Parathyroid adenoma (tissue), 2 donors: Measurements from ENCODE around the gene C2orf42.
A peak's percentile ranks its signal among the peaks of the same experiment; 100 is the strongest.

ENCODE experiments used
- H2AFZ ChIP-seq: fragments of 300-600 bp; sonication (generic); one replicate; pipeline ENCODE4 v1.7.0; 2017; ENCODE audit warnings: antibody characterized with exemption, mild to moderate bottlenecking
- H3K27ac ChIP-seq: fragments of 300-600 bp; sonication (generic); one replicate; pipeline ENCODE4 v1.7.0; 2017
- H3K27me3 ChIP-seq: fragments of 300-600 bp; sonication (generic); one replicate; pipeline ENCODE4 v1.7.0; 2017; ENCODE audit warnings: low read length; ENCODE audit not compliant: control insufficient read depth, insufficient read depth
- H3K36me3 ChIP-seq: fragments of 300-600 bp; sonication (generic); one replicate; pipeline ENCODE4 v1.7.0; 2017; ENCODE audit warnings: low read length; ENCODE audit not compliant: control insufficient read depth, insufficient read depth
- H3K4me1 ChIP-seq: fragments of 300-600 bp; sonication (generic); one replicate; pipeline ENCODE4 v1.7.0; 2017; ENCODE audit warnings: control low read depth
- H3K4me2 ChIP-seq: fragments of 300-600 bp; sonication (generic); one replicate; pipeline ENCODE4 v1.7.0; 2017; ENCODE audit warnings: low read length
- H3K4me3 ChIP-seq: fragments of 300-600 bp; sonication (generic); one replicate; pipeline ENCODE4 v1.7.0; 2017; ENCODE audit warnings: low read depth, low read length
- H3K79me2 ChIP-seq: fragments of 300-600 bp; sonication (generic); one replicate; pipeline ENCODE4 v1.7.0; 2017; ENCODE audit warnings: control low read depth
- H3K9ac ChIP-seq: fragments of 300-600 bp; sonication (generic); one replicate; pipeline ENCODE4 v1.7.0; 2017; ENCODE audit warnings: mild to moderate bottlenecking
- H3K9me3 ChIP-seq: fragments of 300-600 bp; sonication (generic); one replicate; pipeline ENCODE4 v1.7.0; 2017; ENCODE audit warnings: low read length; ENCODE audit not compliant: control insufficient read depth
- TF ChIP-seq, protein P1 (sequence below): fragments of 300-600 bp; sonication (generic); IDR thresholded peaks from one replicate; pipeline ENCODE4 v1.7.0; 2017; ENCODE audit warnings: antibody characterized with exemption, mild to moderate bottlenecking
- donor health status: primary hyperparathyroidism.

The C2orf42 gene

DNA sequence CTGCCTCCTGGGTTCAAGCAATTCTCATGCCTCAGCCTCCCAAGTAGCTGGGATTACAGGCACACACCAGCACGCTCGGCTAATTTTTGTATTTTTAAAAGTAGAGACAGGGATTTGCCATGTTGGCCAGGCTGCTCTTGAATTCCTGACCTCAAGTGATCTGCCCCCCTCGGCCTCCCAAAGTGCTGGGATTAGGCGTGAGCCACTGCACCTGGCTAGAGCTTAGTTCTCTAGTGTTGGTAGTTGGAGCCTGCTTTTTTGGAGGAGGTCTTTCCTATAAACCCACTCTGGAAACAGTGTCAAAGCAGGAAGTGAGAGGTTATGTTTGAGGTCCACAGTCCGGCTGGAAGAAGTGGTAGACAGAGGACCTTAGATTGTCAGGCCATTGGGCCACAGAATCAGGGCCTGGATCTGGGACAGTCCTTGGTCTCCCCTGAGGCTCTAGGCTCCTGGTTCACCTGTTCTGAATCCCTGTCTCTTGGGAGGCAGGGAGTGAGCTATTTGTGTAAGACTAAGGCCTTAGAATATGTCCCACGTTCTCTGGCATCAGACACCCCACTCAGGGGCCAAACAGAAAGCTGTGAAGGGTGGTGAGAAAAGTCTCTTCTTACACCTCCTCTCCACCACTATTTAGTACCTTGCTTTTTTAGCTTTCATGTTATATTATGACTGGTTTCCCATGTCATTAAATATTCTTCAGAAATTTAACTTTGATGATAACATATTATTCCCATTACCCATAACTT is 69.0 kb downstream of the C2orf42 start:
- H3K4me3 ChIP-seq, result no peak overlapping the region
- TF ChIP-seq, protein P1, sequence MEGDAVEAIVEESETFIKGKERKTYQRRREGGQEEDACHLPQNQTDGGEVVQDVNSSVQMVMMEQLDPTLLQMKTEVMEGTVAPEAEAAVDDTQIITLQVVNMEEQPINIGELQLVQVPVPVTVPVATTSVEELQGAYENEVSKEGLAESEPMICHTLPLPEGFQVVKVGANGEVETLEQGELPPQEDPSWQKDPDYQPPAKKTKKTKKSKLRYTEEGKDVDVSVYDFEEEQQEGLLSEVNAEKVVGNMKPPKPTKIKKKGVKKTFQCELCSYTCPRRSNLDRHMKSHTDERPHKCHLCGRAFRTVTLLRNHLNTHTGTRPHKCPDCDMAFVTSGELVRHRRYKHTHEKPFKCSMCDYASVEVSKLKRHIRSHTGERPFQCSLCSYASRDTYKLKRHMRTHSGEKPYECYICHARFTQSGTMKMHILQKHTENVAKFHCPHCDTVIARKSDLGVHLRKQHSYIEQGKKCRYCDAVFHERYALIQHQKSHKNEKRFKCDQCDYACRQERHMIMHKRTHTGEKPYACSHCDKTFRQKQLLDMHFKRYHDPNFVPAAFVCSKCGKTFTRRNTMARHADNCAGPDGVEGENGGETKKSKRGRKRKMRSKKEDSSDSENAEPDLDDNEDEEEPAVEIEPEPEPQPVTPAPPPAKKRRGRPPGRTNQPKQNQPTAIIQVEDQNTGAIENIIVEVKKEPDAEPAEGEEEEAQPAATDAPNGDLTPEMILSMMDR, result no peak
- peak overlapping the region; percentile 63 for H2AFZ ChIP-seq
- H3K4me1 ChIP-seq, result peaks cover 12% of the 10 kb centered on the region
- H3K36me3 ChIP-seq, result no peaks in the 10 kb centered on the region
- peak overlapping the region; percentile 26 for H3K27ac ChIP-seq
- H3K79me2 ChIP-seq, result no peaks in the 10 kb centered on the region
- H3K9ac ChIP-seq, result no peak overlapping the region
- no peaks in the 10 kb centered on the region for H3K27me3 ChIP-seq
- H3K4me2 ChIP-seq, result no peak overlapping the region
- H3K9me3 ChIP-seq, result no peaks in the 10 kb centered on the region

DNA sequence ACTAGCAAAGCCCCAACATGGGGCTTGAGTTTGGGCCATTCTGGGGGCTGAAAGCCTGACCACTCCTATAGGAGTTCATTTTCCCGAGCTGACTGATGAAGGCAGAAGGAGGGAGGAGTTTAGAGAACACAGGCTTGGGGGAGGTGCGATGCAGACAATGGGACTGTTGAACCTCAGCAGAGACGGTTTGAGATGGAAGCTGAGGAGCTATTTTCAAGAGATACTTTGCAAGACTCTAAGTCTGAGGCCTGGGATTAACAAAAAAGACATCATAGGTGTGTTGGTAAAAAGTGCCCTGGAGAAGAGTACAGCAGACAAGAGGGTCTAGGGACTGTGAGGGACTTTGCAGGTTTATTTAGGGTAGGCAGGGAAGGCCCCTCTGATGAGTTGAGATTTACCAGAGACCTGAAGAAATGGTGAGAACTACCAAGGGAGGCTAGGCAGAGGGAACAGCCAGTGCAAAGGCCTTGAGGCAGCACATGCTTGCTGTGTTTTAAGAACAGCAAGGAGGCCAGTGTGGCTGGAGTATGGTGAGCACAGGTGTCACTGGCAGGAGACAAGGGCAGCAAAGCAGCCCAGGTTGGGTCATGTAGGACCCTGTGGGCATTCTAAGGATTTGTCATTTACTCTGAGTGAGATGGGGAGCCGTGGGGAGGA is 71.9 kb downstream of the C2orf42 start:
- Histone ChIP-seq H3K27ac (no peak overlapping the region), H3K4me1 (peaks cover 19% of the 10 kb centered on the region)

DNA sequence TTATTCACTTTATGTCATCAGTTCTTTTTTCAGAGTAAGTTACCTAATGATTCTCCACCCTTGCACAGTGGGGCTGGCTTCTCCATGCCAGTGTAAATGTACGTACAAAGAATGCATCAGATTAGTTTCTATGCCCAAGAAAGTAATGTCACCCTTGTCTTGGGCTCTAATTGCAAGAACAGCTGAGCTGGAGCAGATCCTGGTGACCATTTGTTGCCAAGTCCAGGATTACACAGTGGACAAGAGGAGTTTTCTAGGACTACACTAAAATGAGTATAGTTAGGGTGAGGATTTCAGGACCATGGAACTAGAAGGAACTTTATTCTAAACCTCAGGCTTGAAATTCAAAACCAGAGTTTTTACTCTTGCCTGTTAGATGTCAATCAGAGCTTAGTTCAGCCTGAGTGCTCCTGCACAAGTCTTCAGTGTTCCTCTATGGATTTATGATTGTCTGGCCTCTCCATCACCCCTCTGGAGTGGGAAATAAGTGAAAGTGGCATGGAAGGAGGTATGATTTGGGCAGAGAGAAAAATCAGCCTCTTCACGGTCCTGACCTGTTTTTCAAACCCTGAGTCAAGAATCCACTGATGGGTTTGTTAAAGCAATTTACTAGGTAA is 73.8 kb downstream of the C2orf42 start:
- Histone ChIP-seq H3K79me2 (no peaks in the 10 kb centered on the region), H3K9me3 (no peaks in the 10 kb centered on the region), H3K27ac (no peak overlapping the region), H3K4me1 (peaks cover 11% of the 10 kb centered on the region), H3K9ac (no peak overlapping the region), H3K4me2 (no peak overlapping the region), H3K36me3 (no peaks in the 10 kb centered on the region), H2AFZ (peak overlapping the region; percentile 39), H3K27me3 (no peaks in the 10 kb centered on the region), H3K4me3 (no peak overlapping the region)
- TF ChIP-seq, protein P1, result no peak

More for the DNA sequence above, 71.9 kb downstream of the C2orf42 start:
- TF ChIP-seq, protein P1, result no peak
- no peak overlapping the region for H3K4me2 ChIP-seq
- no peak overlapping the region for H3K4me3 ChIP-seq
- peak overlapping the region; percentile 18 for H2AFZ ChIP-seq
- no peaks in the 10 kb centered on the region for H3K79me2 ChIP-seq
- H3K9ac ChIP-seq, result no peak overlapping the region
- no peaks in the 10 kb centered on the region for H3K27me3 ChIP-seq
- H3K36me3 ChIP-seq, result no peaks in the 10 kb centered on the region
- H3K9me3 ChIP-seq, result no peaks in the 10 kb centered on the region

DNA sequence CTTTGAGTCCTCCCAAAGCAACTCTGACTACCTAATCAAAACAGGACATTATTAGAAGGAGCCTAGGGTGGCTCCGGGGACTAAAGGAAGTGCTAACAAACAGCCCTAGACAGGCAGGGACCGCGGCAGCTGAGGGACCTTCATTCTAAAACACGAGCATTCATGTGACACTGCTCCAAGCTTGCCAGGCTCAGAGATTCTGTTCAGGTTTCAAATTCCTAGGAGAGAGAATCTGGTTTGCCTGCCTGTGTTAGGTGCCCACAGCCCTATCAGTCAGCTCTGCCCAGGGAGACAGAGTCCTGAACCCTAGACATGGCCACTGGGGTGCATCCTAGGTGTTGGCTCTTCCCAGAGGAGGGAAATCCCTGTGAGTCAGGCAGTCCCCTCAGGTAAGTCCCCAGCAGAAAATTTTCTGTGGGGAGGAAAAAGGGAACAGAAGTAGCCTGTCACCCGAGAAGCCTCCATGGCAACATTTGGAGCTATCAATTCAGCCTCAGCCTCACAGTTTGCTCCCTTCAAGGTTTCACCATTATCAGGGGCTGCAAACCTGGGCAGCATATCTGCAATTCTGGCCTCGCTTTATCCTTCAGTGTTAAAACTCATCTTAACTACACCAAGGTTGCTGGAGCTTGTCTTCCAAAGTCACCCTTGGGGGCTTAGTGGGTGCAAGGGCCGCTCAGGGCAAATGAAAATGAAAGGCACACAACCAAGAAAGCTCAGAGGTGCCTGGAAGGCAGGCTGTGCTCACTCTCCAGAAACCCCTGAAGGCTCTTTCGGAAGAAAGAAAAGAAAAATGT is 75.0 kb downstream of the C2orf42 start:
- H3K9me3 ChIP-seq, result no peaks in the 10 kb centered on the region
- H3K4me3 ChIP-seq, result peak overlapping the region; percentile 29
- no peaks in the 10 kb centered on the region for H3K36me3 ChIP-seq
- H3K27me3 ChIP-seq, result no peaks in the 10 kb centered on the region
- H3K9ac ChIP-seq, result no peak overlapping the region
- no peaks in the 10 kb centered on the region for H3K79me2 ChIP-seq
- peak overlapping the region; percentile 63 for H2AFZ ChIP-seq
- peaks cover 15% of the 10 kb centered on the region for H3K4me1 ChIP-seq
- peak overlapping the region; percentile 67 for H3K27ac ChIP-seq
- peak overlapping the region; percentile 59 for H3K4me2 ChIP-seq
- TF ChIP-seq, protein P1, result no peak
